BE2C (cell line): ENCODE measurements around the gene TSPAN16.

Source experiments
- DNase-seq: peaks from one replicate; pipeline ENCODE4 v3.0.0-alpha.2; 2020
- H3K27me3 ChIP-seq: fragments of 250-450 bp; sonication (Bioruptor Pico); 2 replicates; pipeline ENCODE4 v1.5.1; 2020; ENCODE audit warnings: mild to moderate bottlenecking
- H3K36me3 ChIP-seq: fragments of 250-450 bp; sonication (Bioruptor Pico); 2 replicates; pipeline ENCODE4 v1.5.1; 2020; ENCODE audit warnings: mild to moderate bottlenecking
- H3K4me1 ChIP-seq: fragments of 250-450 bp; sonication (Bioruptor Pico); 2 replicates; pipeline ENCODE4 v1.5.1; 2020
- H3K4me3 ChIP-seq: 2 replicates; pipeline ENCODE4 v1.5.1; 2011; ENCODE audit warnings: low read depth, low read length
- H3K9me3 ChIP-seq: fragments of 250-450 bp; sonication (Bioruptor Pico); 2 replicates; pipeline ENCODE4 v1.5.1; 2020
- CTCF ChIP-seq: IDR thresholded peaks from 2 replicates; pipeline ENCODE4 v1.5.1; 2012; ENCODE audit warnings: mild to moderate bottlenecking, low read depth, low read length

Gene TSPAN16

GRCh38 chr19:11356074-11356397 lies 60.1 kb downstream of the TSPAN16 start:
- Histone ChIP-seq H3K4me1 (peaks cover 4% of the 10 kb centered on the region; the same call in 1 of the 2 replicates), H3K36me3 (no peaks in the 10 kb centered on the region; the same call in 1 of the 2 replicates), H3K4me3 (peak overlapping the region; percentile 59), H3K27me3 (no peaks in the 10 kb centered on the region), H3K9me3 (no peaks in the 10 kb centered on the region)
- DNase-seq: no peak
- TF ChIP-seq CTCF: no peak

GRCh38 chr19:11356676-11357550 lies 61.0 kb downstream of the TSPAN16 start:
- peaks cover 4% of the 10 kb centered on the region; the same call in 1 of the 2 replicates for H3K4me1 ChIP-seq
- TF ChIP-seq CTCF: no peak

GRCh38 chr19:11359421-11359820 lies 63.5 kb downstream of the TSPAN16 start:
- no peak for DNase-seq
- peaks cover 4% of the 10 kb centered on the region; the same call in 1 of the 2 replicates for H3K4me1 ChIP-seq
- no peaks in the 10 kb centered on the region for H3K9me3 ChIP-seq
- H3K4me3 ChIP-seq: no peak overlapping the region
- TF ChIP-seq CTCF: no peak
- H3K36me3 ChIP-seq: peaks cover 4% of the 10 kb centered on the region; the same call in 1 of the 2 replicates
- H3K27me3 ChIP-seq: no peaks in the 10 kb centered on the region

More at GRCh38 chr19:11356676-11357550, 61.0 kb downstream of the TSPAN16 start:
- H3K9me3 ChIP-seq: no peaks in the 10 kb centered on the region
- H3K36me3 ChIP-seq: peaks cover 4% of the 10 kb centered on the region; the same call in 1 of the 2 replicates
- no peaks in the 10 kb centered on the region for H3K27me3 ChIP-seq
- H3K4me3 ChIP-seq: no peak overlapping the region
- no peak for DNase-seq

- Histone ChIP-seq H3K4me3 (no peak overlapping the region), H3K9me3 (no peaks in the 10 kb centered on the region), H3K4me1 (no peaks in the 10 kb centered on the region), H3K27me3 (no peaks in the 10 kb centered on the region), H3K36me3 (peaks cover 4% of the 10 kb centered on the region; the same call in 1 of the 2 replicates)
- peak; percentile 63 for DNase-seq
- no peak for TF ChIP-seq CTCF
Observed at GRCh38 chr19:11361037-11361770, 65.2 kb downstream of the TSPAN16 start.

GRCh38 chr19:11361771-11362731 lies 66.1 kb downstream of the TSPAN16 start:
- no peaks in the 10 kb centered on the region for H3K27me3 ChIP-seq
- TF ChIP-seq CTCF: no peak
- no peaks in the 10 kb centered on the region for H3K4me1 ChIP-seq
- no peak overlapping the region for H3K4me3 ChIP-seq
- peaks cover 4% of the 10 kb centered on the region; the same call in 1 of the 2 replicates for H3K36me3 ChIP-seq
- H3K9me3 ChIP-seq: no peaks in the 10 kb centered on the region
- DNase-seq: no peak
